Fibroblast of skin of abdomen (primary cell): Measurements from ENCODE around the gene LDAH.

Experiments used
- DNase-seq: peaks from one replicate; pipeline ENCODE4 v3.0.0-alpha.2; 2013

LDAH gene

DNA sequence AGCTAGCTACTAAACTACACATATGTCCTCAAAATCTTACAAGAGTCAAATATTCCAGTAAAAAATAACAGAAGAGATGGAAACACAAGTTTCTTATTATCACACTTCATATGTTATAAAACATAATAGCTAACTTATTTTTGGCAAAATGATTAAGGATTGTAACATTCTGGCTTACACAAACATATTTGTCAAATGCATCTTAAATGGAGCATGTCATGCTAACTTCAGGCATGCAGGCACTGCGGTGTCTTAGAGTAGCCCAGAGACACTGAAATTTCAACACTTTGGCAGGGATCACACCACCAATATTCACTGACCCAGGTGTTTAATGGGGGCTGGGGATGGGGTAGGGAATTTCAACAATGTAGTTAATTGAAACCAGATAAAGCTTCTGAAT, 51.6 kb downstream of the LDAH start:
- DNase-seq, result peak; percentile 18

DNA sequence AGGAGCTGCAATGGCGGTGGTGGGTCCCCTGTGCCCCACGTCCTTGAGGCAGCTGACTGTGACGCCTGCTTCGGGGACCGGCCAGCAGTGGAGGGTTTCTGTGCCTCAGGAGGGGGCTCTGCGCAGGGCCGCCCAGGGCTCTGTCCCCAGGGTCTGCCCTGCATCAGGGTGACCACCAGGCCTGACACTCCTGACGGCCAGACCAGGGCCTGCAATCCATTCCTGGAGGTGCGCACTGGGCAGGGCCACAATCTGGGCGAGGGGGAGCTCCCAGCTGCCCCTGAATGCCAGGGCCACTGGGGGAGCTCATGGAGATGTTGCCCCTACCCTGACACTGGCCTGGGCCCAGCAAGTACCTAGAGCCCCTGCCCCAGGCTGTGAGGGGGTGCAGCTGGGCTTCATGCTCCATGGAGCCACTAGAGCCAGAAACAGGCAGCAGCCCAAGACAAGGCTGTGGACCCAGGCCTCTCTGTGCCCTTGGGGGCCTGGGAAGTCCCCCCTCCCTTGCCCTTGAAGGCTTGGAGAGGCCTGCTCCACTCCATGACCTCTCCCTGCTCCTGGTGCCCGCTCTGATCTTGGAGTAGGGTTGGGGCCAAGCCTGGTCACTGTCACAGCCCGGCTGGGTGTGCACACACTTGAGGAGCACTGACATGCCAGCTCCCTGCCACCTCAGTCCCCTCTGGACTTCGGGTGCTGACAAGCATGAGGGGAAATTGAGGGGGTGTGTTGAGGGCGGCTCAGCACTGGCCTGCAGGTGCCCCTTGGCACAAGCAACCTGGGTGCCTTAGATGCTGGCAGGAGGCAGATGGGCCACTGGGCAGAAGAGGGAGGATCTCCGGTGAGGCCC, 55.9 kb downstream of the LDAH start:
- DNase-seq, result no peak

DNA sequence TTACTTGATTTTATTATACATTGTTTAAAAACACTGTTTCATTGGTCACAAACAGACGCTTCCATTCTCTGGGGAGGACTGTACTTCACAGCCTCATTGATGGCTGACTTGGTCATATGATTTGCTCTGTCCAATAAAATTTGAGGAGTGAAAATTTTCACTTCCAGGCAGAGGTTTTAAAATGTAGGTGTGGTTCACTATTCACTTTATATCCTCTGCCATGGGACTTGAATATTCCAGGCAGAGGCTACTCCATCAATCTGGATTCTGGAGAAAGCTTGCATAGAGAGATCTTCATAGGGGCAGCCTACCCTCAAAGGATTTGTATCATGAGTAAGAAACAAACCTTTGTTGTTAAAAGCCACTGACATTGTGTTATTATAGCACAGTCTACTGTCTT, 56.7 kb downstream of the LDAH start:
- DNase-seq, result no peak

DNA sequence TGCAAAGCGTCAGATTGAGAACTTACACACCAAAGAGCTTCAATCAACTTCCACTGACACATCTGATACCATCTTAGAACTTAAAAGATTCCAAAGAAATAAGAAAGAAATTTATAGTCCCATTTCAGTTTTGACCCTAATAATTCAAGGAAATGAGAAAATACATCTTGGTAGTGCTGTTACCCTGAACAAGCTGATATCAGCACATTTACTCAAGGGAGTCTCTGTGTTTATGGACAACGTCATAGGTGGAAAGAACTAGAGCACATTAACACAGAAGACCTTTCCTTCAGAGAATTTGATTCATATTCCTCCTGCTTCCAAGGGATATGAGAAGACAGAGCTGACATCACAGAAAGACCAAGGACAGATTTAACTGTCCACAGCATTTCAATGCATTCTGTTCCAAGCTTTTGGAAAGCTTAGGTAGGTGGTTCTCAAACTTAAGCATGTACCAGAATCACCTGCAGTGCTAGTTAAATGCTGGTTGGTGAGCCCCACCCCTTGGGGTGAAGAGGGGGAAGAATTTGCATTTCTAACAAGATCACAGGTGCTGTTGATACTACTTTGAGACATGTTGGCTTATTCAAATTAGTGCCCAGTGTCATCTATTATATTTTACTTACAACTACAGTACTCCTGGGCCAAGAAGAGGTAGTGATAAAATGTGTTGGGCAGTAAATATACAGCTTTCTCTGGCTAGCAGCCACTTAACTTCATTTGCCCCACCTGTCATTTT, 59.8 kb downstream of the LDAH start:
- no peak for DNase-seq

DNA sequence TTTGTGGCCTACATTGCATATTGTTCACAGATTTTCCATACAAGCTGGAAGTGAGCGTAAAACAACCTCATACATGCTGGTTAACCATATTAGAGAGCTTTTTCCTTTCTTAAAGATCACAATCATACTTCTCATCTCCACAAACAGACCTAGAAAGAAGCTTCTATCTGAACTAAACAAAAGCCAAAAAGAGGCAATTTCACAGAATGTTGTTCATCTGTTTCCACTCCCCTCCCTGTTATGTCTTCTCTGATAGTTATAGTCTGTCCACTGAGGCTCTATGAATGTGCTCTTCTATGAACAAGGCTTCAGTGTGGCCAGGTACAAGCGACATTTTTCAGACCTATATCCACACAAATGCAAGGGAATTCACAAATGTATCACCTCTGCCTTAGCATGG, 63.4 kb downstream of the LDAH start:
- DNase-seq, result no peak

DNA sequence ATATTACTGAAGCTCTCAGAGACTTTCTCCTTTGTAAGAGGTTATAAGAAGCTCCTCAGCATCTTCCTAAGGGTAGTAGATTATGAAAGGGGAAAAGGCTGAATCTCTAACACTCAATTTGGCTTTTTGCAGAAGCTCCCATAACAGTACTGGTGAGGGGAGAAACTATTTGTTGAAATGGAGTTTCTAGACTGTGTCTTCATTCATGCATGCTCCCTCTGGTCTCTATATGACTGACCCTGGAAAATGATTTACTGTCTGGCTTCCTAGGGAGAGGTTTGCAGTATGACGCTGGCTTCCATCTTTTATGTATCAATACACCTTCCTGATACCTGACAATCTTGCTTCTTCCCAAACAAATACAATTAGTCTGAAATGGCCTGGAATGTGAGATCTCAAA, 63.9 kb downstream of the LDAH start:
- DNase-seq, result no peak

DNA sequence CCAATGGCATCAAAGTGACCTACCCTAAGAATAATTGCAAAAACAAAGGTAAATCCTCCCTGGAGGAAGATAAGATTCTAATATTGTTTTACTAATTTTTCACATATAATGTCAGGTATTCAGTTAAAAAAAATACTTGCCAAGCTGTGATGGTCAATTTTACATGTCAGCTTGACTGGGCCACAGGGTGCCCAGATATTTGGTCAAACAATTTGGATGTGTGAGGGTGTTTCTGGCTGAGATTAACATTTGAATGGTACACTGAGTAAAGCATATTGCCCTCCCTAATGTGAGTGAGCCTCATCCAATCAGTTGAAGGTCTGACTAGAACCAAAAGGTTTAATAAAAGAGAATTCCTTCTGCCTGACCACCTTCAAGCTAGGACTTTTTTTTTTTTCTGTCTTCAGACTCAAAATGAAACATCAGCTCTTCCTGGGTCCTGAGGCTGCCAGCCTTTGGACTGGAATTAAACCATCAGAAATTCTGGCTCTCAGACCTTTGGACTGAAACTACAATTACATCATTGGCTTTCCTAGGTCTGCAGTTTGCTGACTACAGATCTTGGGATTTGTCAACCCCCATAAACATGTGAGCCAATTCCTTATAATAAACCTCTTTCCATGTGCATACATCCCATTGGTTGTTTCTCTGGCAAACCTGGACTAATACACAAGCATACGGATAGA, 65.4 kb downstream of the LDAH start:
- DNase-seq, result no peak

DNA sequence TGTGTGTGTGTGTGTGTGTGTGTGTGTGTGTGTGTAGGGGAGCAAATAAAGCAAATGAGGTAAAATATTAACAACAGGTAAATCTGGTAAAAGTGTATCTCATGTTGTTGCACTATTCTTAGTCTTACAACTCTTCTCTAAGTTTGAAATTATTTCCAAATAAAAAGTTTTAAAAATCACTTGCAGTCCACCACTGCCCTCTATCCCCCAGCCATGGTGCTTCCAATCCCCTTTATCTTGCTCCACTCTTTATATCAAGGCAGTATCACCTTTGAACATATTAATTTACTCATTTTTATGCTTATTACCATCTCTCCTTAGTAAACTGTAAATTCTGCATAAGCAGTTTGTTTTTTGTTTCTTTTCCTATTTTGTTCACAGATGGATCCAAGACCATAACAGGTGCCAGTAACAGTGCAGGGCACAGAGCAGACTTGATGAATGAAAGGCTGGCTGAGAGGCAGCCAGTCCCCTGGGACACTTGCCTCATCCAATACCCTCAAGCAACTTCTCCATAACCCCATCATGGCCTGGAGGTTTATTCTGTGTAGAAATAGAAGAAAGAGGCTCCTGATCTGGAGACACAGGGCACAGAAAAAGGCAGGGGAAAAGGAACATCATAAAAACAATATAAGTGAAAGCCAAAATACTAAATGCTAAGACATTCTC, 67.6 kb downstream of the LDAH start:
- no peak for DNase-seq

DNA sequence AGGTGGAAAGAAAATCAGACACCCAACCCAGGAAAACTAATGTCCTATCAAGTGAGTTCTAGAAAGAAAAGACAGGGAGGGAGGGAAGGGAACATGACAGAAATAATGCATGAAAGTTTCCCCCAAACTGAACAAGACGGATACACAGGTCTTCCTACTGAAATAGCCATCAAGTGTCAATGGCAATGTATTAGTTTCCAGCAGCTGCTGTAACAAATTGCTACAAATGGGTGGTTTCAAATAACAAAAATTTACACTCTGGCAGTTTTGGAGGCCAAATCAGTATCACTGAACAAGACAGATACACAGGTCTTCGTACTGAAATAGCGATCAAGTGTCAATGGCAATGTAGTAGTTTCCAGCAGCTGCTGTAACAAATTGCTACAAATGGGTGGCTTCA, 70.6 kb downstream of the LDAH start:
- DNase-seq, result no peak

DNA sequence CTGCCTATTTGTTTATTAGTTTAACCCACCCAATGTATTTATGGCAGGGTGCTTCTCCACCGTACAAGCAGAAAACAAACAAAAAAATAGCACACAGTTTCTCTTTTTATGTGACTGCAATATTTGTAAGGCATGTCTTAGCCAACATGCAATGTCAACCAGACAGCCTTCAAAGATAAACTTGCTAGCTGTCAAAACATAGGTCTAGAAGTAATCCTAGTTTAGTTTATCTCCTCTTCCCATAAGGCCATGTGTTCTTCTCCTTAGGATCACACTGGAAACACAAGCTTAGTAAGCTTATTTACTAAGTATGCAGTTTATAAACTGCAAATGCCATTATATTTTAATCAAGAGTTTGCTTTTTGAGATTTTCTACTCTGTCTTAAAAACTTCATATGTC, 75.6 kb downstream of the LDAH start:
- DNase-seq, result no peak

DNA sequence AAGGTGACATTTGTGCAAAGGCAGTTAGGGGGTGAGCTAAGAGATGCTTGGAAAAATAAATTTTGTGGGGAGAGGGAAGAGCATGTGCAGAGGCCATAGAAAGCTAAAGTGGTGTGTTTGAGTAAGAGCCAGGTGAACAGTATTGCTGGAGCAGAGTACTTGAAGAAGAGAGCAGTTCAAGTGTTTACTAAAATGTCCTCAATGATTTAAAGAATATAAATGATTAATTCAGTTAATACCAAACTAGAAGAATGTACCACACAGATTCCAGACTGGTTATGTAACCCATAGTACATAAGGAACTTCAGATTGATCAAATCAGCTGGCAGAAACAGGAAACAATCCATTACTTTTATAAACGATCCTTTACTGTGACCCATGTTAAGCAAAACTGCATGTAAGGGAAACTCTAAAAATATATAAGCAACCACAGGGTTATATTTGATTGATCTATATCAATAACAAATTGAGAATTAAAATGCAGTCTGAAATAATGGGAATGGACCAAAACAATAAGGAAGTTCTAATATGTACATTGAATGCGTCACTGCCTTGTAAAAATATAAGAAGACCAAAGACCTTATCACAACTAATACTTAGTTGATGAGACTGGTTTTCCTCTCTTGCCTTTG, 76.9 kb downstream of the LDAH start:
- peak; percentile 10 for DNase-seq

DNA sequence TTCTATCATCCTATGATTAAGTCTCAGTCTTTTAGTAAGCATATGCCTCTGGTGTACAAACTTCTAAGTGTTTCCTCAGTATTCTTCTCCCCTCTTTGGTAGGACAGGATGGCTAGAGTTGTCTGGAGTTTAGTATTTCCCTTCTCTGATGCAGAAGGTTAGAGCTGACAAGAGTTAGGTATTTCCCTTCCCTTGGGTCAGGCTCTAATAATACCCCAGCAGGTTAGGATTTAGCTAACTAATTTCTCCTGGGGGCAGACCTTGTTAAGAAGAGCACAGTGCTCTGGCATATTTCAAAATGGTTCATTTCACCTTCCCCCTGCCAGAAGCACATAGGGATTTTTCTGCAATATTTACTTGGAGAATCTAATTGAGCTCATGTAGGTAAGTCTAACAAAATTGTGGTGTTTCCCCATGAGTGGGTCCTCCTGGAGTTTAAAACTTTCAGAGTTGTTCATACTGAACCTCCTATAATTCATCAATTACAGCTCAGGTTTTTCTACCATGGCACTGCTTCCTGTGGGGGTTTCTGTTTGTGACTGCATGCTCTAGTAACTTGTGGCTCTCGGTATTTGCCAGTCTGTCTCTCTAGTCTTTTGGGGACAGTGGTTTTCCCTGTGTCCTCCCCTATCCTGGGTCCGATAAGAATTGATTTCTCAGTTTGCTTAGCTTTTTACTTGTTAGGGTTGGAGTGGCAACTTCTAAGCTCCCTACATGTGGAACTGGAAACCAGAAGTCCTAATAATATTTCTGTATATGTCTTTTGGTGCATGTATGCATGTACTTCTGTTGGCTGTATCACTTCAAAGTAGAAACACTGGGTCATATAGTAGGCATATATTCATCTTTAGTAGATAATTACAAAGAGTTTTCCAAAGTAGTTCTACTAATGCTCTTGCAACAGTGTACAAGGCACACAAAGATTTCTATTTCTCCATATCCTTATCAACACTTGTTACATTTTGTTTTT, 78.2 kb downstream of the LDAH start:
- DNase-seq, result no peak

DNA sequence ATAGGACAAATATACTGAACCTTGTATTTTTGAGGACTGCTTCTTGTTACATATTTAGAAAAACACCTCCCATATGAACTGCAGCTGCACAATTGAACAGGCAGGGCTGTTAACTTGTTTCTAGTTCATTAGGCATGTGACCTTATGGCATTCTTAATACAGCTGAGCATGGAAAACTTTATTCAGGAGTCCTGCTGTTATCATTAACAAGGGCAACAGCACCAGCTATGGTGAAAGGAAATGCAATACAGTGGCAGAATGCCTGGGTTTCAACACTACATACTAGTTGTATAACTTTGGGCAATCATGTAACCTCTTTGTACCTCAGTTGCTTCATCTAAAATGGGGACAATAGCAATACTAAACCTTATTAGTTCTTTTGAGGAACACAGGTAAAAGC, 84.1 kb downstream of the LDAH start:
- DNase-seq, result no peak

DNA sequence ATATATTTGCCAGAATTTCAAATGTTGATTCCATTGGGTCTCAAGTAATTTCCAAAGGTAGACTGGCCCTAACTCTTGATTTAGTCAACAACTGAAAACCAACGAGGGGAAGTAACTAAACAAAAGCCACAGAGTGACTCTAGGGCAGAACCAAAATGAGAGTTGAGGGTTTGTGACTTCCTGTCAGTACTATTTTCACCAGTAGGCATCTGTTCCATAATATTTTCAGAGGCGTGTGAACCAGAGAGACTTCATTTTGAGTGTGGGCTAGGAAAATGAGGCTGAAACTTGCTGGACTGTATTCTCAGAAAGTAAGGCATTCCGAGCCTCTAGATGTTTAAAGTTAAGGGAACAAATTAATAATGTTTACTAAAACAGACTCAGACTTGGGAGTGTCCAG, 85.4 kb downstream of the LDAH start:
- DNase-seq, result no peak

DNA sequence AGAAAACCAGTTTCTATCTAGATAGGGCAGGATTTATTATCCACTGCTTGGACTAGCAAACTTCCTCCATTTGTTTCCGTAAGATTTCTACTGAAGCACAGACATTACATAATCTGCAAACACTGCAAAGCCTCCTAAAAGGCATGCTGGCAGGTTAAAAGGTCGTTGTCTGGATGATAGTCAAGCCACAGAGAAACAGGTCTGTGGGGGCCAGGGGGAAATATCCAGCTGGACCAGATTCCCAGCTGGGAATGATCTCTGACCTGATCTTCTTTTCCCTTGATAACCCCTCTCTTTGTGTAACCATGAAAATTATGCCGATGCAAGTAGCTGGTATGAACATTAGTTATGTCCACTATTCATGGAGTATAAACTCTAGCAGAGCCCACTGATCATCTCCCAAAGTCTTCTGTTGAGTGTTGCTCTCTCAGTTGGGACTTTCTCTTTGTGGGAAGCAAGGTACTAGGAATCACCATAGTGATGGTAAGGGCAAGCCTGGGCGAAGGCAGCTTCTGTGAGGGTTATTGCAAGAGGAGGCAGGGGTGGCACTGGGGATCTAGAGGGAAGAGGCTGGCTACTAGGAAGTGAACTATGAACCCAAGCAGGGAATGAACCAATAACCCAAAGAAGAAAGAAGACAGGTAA, 94.7 kb downstream of the LDAH start:
- DNase-seq, result peak; percentile 10

DNA sequence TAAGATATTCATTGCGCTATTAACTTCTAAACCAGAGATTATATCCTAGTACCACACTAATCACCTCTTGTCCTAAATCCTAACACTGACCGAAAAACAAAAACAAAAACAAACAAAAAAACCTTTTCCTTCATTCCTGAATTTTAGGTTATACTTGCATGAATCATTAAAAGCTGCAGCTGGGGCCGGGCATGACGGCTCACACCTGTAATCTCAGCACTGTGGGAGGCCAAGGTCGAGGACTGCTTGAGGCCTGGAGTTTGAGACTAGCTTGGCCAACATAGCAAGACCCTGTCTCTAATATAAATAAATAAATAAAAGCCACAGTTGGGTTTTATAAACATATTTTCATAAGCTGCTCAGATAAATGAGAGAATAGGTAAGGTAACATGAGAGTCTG, 96.0 kb downstream of the LDAH start:
- DNase-seq, result no peak

DNA sequence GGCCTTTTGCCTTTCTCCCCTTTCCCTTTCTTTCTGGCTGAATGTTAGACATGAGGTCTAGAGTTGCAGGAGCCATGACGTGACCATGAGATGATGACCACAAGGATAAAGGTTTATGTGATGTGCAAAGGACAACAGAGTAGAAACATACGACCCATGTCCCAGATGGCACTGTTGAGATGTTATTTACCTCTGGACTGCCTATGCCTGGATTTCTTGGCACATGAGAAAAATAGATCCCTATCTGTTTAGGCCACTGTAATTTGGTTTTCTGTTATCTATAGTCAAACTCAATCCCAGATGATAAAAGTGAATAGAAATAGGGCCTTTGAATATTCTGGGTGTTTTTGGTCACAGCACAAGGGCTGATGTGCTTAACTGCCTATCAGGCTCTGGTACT, 97.1 kb downstream of the LDAH start:
- no peak for DNase-seq

DNA sequence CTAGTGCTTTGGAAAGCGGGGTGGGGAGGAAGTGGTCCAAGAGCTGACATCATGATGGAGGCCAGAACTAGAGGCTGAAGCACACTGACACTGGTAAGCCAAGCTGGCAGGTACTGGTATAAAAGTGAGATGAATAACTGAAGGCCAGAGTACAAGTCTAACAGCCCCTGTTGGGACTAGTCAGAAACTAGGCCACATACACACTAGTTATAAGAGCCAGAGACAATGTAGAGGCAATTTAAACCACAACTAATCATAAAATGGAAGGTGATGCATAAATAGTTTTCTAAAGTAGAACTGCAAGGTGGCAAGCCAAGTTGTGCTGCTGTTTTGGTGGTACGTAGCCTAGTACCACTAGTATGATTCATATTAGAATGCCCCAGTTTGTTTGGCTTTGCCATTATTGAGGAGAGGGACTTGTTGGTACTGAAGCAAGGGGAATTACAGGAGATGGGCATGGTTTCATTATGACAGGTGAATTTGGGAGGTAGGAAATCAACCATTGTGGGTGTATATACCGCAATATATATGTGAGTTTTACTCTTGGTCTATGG, 98.3 kb downstream of the LDAH start:
- DNase-seq, result no peak

DNA sequence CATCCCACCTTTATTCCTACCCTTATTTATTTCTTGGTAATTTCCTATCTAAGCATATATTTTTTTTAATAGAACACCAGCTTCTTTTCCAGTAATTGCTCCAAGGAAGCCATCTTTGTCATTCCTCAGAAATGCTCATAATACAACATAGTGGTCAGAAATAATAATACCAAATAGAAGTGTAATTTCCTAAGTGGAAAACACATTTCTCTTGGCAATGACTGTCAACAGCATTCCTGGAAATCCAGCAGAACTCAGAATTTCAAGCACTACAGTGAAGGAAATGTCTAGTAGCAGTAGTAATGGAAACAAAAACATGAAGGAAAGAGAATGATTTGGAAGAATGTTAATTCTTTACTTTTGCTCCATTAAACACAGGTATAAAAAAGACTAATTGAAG, 99.4 kb downstream of the LDAH start:
- peak; percentile 43 for DNase-seq

DNA sequence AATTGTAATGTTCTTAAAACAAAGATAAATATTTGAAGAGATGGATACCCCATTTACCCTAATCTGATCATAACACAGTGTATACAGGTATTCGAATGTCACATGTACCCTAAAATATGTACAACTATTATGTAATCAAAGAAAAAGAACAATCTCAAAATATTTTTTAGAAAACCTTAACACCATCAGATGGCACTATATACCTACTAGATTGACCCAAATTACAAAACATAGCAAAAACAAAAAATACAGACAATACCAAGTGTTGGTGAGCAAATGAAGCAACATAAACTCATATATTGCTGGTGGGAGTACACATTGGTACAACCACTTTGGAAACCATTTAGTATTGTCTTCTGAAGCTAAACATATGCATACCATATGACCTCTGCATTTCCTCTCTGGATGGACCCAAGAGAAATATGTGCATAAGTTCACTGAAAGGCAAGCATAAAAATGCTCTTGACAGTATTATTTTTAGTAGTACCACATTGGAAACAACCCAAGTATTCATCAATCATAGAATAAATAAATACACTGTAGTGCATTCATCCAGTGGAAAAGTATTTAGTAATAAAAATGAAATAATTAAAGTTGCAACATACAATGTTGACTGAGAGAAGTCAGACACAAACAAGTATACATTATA, 100.2 kb downstream of the LDAH start:
- no peak for DNase-seq
